Testis (tissue), 2 donors: ENCODE results near the gene SKI.

Source experiments
- POLR2A ChIP-seq: fragments of 450-650 bp; IDR thresholded peaks from one replicate; pipeline ENCODE4 v1.6.1; 2017; ENCODE audit warnings: antibody characterized with exemption, mild to moderate bottlenecking, moderate library complexity
- TF ChIP-seq, protein P1 (sequence below), 3 experiments: fragments of 450-650 bp in 2 of 3; fragments of 200-600 bp in 1 of 3; sonication (generic) in 1 of 3; IDR thresholded peaks; one replicate each; pipeline ENCODE4 v1.5.1; 2016 to 2019; ENCODE audit warnings: antibody characterized with exemption in 3 of 3, mild to moderate bottlenecking in 2 of 3, moderate library complexity in 1 of 3

DNA sequence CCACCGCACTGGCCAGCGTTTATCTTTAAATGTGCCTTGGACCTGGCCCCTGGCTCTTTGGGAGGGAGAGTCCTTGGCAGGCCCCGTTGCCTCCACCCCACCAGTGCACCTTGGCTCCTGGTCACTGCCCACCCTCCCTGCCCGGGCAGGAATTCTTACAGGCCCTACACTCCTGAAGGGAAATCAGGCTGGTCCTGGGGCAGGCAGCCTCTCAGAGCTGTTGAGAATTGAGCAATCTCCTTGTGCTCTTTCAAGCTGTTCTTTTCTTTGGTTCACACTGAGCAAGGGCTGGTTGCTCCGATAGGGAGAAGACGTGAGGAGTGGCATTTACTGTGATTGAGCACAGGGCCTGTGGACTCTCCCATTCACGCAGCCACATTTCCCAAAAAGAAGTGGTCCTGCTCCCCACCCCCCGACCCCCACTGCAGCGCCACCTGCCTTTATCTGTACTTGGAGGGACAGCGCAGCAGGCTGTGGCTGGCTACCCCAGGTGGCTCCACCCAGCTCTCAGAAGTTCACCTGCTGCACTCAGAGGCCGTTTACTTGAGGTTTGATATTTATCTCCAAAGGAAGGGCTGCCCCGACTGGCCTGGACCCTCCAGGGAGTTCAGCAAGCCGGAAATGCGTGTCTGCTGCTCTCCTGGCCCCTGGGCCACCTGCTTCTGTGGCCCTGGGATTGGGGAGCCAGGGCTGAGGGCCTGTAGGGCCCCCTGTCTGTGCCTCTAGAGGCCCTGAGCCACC, 47.8 kb downstream of the SKI start:
- no peak for TF ChIP-seq POLR2A
- TF ChIP-seq, protein P1, sequence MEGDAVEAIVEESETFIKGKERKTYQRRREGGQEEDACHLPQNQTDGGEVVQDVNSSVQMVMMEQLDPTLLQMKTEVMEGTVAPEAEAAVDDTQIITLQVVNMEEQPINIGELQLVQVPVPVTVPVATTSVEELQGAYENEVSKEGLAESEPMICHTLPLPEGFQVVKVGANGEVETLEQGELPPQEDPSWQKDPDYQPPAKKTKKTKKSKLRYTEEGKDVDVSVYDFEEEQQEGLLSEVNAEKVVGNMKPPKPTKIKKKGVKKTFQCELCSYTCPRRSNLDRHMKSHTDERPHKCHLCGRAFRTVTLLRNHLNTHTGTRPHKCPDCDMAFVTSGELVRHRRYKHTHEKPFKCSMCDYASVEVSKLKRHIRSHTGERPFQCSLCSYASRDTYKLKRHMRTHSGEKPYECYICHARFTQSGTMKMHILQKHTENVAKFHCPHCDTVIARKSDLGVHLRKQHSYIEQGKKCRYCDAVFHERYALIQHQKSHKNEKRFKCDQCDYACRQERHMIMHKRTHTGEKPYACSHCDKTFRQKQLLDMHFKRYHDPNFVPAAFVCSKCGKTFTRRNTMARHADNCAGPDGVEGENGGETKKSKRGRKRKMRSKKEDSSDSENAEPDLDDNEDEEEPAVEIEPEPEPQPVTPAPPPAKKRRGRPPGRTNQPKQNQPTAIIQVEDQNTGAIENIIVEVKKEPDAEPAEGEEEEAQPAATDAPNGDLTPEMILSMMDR (IDR thresholded peaks at IDR 0.05): no peak
